HL-60 (cell line): ENCODE data around the gene ANKRD11.

Experiments
- CTCF ChIP-seq: IDR thresholded peaks from one replicate; pipeline ENCODE4 v1.5.1; 2011; ENCODE audit warnings: low read length, control low read depth, inconsistent platforms; ENCODE audit not compliant: insufficient read depth
- REST ChIP-seq: IDR thresholded peaks from 2 replicates; pipeline ENCODE4 v1.6.1; 2012; ENCODE audit warnings: low read depth; ENCODE audit not compliant: insufficient replicate concordance

GRCh38 chr16:89478576-89479221, 11.7 kb downstream of the ANKRD11 start:
- TF ChIP-seq CTCF (no peak), REST (no peak)
